Inflammatory macrophage (primary cell): ENCODE results near the gene GDF10.

Experiments used
- DNase-seq, 2 donors: peaks; one replicate each; pipeline ENCODE4 v3.0.0-alpha.2; 2020 to 2022

Gene GDF10

DNA sequence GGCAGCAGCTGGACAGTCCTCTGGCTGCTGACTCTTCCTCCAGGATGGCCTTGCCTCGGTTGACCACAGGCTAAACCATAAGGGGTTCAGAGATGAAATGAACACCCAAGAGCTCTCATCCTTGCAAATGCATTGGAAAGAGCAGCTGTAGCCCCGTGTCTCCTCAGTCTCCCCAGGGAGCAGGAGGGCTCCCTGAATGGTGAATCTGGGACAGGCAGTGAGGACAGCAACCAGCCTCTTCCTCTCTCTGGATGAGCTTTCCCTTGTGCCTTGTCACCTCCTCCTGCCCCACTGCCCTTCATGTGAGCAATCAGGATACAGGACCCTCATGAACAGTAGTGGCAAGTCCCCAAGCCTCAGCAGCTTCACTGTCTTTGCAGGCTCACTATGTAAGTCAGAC lies 23.9 kb upstream of the GDF10 start:
- DNase-seq, result no peak

DNA sequence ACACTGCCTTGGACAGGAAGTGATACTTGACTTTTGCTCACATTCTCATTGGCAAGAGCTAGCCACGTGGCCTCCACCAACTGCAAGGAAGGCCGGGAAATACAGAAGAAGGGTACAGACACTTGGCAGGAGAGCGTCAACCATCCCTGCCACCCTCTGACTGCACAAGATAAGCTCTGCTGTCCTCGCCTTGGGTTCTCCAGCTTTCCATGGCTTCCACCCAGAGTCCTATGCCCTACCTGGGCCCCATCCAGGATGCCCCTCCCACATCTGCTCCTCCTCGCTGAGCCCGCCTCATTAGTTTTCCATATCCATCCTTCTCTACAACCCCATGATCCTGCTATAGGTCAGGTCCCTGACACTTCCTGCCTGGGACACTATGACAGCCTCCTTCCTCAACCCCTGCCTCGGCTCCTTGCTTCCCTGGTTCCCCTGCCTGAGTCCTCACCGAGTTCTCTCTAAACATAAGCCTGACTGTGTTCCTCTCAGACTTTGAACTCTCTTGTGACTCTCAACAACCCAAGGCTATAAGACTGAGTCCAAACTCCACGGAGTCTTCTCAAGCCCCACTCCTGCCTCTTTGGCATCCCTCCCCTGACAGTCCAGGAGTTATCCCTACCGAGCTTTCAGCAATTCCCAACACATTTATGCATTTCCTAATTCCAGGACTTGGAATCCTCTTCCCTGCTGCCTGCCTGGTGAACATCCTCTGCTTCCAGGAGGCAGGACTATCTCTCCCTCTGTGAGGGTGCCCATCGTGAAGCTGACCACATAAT lies 23.2 kb upstream of the GDF10 start:
- no peak for DNase-seq

DNA sequence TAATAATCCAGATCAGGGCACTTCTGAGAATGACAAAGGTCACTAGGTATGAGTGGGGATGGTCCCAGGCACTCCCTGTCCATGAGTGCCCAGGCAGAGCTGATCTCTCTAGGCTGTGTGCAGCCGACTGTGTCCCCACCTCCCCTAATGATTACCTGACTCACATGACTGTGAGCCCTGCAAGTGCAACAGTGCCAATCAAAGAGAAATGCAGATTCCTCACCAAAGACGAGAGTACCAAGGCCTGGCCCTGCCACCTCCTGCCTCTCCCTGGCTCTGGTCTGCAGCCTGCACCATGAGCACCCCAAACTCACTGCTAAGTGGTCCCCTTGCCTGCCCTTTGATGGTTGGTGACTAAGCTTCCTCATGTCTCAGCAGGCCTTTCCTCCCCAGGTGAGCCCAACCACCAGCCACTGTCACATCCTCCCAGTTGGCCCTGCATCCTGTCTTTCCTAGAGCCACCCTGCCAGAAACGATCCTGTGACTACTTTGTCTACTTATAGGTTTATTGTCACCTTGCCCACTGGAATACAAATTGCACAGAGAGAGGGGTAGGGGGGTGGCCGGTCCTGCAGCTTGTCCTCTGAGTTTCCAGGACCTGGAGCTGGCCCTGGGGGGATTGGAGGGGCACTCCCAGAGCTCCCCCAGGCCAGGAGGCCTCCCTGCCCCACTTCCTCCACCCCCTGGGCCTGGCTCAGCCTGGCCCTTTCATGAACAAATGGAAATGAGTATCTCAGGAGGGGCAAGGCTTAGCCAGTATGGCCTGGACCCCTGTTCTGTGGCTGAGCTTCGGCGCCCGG lies 22.4 kb upstream of the GDF10 start:
- DNase-seq, result no peak

DNA sequence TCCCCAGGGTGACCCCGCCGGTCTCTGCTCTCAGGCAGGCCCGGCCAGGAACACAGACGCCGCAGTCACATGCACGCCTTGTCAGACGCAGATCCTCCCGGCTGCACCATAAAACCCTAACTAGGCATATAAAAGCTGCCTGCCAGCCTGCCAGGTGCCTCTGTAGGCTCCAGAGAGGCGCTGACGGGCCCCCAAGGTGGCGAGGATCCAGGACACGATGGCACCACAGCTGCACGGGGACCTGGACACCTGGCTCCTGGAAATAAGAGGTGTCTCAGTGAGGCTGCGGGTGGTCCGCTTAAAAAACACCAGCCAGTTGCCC lies 21.9 kb upstream of the GDF10 start:
- DNase-seq, result no peak

DNA sequence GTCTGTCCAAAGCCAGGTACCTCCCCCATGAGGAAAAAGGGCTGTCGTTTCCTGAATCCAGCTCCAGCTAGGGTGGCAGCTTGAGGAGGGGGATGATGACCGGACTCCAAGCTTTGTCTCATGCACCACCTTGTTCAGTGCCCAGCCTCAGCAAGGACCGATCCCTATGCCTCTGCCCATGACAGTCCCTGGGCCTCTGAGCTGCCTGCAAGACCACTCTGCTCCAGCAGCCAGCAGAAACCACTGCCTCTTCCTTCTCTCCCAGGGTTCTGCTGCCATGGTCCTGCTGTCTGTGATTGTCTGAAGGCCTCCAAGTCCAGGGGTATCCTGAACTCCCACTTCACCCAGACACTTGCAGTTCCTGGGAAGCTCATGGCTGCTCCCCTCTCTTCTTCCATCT lies 21.3 kb upstream of the GDF10 start:
- no peak for DNase-seq

DNA sequence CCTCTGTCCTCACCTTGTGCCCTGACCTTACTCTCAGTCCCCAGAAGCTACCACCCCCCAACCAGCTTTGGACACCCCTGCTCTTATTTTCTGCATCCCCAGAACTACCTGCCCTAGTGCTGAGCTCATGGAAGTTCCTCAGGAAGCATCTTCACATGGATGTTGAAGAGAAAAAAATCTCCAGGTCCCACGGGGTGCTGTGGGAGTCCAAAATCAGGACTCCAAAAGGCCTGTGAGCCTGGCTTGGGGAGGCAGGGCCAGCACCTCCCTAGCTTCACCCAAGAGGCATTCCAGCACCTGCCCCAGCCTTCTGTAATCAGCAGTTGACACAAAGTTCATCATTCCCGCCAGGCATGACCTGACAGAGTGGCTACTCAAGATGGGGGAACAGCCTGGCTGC lies 20.7 kb upstream of the GDF10 start:
- DNase-seq, result no peak

DNA sequence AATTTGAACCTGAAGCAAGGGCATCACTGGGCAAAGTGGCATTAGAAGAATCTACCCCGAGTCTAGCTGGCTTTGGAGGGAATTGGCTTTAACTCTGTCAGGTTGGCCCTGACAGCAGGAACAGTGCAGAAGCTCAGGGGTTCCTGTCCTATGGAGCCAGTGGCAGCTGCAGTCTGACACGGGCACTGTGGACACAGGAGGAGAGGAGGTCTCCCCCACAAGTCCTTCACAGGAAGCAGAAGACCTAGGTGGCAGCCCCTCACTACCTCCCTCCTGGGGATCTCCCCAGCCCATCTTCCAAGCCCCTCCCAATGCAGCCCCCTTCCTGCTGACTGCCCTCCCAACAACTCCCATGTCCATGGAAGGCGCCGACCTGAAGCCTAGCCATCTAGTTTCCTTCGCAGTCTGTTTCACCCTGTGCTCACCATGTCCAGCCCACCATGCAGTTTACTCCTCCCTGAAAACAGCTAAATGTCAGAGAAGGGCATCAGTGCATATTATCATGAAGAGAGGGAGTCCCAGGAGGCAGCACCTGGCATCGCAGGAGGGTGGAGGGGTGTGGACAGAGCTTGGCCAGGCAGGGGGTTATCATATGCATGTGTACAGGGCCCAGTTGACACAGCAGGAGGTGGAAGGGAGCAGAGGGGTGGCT lies 17.9 kb upstream of the GDF10 start:
- DNase-seq, result no peak

DNA sequence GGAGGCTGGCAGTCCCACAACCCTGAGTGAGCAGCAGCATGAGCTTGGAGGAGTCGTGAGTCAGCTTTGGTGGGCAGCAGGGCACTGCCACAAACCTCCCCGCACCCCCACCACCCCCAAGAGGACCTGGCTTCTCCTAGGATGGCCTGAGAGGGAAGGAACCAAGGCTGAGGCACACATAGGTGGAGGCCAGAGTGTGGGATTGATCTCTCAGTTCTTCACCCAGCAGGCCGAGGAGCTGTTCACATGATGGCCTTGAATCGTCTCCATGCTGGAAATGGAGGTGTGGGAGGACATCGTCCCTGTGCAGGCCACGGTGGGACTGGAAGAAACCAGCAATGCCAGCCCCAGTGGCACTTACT lies 17.4 kb upstream of the GDF10 start:
- no peak for DNase-seq

DNA sequence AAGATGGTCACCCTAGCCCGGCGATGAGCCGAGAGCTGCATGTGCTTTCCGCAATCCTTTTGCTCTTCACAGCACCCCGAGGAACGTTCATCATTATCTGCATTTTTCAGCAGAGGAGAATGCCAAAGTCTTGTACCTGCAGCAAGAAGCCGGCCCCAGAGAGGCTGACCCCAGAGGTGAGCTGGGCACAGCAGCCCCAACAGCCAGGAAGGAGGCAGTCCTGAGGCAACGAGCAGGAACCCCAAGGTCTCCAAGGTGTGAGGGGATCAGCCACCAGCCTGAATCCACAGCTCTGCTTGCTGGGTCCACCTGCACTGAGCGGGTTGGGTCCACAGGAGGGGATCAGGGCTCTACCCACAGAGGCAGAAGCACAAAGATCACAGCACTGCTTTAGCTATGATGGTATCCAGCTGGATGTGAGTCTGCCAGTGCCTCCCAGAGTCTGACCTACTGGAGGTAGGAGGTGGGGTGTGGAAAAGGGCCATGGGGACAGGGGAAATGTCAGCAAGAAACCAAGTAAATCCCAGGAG lies 16.8 kb upstream of the GDF10 start:
- DNase-seq, result no peak

DNA sequence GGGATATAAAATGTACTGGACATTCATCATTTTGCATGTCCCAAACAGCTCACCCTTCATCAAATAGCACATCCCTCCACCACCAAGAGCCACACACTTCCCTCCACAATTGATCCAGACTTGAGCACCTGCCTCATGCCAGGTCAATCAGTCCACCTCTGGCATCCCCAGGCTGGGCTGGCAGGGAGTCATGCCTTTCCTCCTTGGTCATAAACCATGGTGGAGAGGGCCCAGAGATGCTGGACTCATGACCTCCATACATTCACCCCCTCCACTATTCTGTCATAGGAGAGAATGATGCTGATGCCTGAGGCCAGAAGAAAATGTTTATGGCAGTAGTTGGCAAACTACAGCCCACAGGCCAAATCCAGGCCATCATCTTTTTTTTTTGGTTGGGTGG lies 16.1 kb upstream of the GDF10 start:
- DNase-seq, result no peak

DNA sequence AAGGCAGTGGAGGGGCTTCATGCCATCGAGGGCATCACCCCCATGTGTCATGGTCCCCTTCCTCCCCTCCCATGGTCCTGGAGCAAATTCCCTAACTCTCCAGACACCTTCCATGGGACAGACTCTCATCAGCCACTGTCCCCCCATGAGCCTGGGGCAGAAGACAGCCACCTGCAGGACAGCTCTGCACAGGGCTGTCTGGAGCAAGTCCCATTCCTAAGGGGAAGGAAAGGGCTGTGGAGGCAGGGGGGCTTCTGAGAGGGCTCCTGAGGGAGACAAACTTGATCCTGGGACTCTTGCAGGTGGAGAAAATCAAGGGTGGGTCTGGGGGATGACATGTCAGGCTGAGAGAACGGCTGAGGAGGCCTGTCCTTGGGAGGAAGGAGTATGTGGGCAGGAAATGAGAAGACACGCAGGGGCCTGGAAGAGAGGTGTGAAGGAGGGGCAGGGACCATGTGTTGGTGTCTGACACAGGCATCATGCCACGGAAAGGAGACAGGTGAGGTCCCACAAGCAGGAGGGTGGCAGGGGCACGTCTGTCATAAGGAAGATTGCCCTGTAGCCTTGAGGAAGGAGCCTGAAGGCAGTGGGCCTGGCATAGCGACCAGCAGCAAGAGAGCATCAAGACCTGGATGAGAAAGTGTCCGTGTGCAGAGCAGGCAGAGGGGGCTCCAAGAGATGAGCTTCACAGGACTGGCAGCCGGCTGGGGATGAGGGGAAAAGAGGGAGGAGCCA lies 14.4 kb upstream of the GDF10 start:
- no peak for DNase-seq

DNA sequence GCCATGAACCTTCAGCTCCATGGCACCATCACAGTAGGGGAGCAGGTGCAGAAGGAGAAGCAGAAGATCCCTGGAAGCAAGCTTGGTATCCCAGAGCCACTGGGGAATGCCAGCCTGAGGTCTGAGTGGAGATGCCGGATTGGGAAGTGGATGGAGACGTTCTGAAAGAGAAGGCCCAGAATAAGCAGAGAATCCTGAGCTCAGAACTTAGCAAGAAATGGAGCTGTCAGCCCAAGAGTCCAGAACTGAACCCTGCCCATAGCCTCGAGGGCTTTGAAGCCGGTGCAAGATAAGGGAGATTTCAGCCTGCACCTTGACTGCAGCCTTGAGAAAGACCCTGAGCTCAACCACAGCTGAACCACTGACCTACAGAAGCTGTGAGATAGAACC lies 13.9 kb upstream of the GDF10 start:
- no peak for DNase-seq

DNA sequence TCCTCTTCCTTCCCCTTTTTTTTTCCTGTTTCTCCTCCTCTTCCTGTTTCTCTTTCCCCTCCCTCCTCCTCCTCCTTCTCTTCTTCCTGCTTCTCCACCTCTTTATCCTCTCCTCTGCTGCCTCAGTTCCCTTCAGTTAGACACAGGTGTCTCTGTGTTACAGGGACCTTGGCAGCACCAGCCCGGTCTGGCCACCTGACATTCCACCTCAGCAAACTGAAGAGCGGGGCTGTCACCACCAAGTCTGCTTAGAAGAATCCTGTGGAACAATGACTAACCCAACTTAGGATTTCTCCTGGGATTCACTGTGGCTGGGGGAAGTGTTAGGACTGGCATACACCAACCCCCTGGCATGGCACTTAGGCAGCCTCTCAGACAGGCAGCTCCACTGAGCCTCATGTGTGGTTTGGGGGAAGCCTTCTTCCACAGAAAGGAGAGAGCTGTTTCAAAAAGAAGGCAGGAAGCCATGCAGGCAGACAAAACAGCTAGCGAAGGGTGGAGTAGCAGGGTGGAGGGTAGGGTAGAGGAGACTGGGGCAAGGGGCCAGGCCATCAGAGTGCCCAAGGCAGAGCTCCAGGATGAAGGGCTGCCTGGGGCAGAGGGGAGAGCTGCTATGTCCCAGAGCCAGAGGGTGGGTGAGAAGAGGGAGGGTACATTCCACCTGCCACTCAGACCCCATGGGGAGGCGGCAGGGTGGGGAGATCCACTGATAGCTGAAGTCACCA lies 13.2 kb upstream of the GDF10 start:
- DNase-seq, result no peak

DNA sequence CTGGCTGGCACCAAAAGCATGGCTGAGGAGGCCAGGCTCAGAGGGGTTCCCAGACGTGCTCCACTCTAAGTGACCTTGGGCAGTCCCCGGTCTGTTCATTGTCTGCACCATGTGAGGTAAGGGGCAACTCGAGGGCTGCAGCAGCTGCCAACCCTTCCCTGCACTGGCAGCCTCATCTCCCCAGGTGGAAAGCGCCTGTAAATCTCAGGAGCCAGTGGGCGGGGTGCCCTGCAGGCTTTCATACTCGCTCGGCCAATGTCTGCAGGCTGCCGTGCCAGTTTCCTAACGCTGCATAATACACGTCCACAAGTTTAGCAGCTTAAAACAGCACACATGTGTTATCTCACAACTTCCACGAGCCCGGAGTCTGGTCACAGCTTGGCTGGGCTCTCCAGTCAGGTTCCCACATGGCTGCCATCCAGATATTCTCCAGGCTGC lies 12.6 kb upstream of the GDF10 start:
- no peak for DNase-seq

DNA sequence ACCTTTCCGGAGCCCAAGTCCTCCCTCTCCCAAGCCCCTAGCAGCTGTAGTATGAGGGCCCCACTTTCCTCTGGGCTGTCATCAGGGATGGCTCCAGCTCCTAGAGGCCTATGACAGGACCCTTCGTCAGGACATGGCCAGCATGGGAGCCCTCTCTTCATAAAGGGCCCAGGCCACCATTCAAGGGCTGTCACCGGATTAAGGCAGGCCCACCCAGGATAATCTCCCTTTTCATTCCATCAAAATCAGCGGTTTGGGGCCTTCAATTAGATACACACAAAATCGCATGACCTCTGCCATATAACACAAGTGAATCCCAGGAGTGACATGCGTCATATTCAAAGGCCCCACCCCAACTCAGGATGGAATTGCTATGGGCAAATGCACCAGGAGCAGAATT lies 12.2 kb upstream of the GDF10 start:
- no peak for DNase-seq

DNA sequence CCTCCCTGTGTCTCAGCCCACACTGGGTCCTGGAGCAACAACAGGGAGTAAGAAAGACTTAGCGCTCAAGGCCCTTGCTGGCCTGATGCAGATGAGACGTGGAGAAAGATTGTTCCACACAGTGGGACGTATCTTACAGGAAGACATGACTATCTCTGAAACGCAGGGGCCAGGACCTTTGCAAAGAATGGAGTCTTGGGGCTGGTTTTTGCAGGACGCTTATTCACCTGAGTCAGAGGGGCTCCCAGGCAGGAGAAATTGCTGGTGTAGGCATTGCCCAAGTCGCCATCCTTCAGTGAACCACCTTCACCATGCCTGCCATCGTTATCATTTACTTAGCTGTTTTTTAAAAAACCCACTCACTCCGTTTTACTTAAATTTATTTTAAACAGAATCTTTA lies 11.8 kb upstream of the GDF10 start:
- DNase-seq, result no peak

DNA sequence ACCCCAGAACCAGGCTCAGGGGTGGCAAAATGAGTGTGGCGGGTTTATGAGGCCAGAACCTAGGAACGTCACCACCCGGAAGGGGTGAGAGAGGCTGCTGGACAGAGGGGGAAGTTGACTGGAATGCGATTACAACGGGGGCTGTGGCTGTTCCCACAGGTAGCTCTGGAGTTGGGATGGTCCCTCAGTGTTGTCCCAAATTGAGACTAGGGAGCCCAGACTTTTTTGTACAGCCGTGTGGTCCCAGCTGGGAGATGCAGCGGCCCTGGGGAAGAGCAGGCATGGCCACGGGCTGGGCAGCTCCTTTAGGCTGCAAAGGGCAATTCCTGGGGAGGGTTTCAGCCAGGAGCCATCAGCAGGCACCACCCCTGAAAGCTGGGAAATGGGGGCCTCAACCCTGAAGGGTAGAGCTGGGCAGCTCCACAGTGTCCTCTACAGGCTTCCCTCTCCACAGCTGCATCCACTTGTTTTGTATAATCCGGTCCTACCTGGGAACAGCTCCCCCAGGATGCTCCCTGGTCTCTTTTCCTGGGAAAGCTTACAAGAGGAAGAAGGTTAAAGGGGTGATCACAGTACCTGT lies 11.0 kb upstream of the GDF10 start:
- DNase-seq, result no peak

DNA sequence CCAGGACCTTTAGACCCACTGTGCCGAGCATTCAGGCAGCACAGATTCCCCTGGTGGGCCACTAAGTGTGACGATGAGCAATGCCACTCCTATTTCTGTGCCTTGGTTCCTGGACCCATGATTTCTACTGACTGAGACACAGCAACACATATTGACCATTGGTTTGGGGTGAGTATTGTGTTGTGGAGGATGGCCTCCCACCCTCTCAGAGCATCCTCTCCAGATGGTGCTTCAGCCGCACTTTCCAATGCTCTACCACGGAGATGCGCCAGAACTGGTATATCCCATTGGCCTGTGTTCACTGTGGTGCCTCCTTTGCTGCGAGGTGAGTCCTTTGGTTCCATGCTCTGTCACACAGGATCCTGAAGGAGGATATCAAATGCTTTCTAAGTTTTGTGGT lies 10.1 kb upstream of the GDF10 start:
- no peak for DNase-seq

DNA sequence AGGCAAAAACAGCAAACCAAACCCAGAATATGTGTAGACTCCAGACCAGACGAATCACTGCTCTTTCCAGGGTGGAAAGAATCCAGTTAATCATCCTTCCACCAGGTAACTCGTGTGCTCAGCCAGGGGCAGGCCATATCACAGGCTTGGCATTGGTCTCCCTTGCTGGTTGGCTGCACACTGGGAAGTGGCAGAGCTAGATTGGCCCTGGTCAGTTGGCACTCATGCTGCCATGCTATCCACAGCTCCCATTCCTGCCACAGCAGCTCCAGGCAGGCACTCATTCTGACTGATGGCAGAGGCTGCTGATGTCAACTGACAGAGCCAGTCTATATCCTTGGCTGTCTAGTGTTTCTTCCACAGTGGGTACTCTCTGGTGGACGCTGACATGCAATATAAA lies 9.7 kb upstream of the GDF10 start:
- DNase-seq, result no peak

DNA sequence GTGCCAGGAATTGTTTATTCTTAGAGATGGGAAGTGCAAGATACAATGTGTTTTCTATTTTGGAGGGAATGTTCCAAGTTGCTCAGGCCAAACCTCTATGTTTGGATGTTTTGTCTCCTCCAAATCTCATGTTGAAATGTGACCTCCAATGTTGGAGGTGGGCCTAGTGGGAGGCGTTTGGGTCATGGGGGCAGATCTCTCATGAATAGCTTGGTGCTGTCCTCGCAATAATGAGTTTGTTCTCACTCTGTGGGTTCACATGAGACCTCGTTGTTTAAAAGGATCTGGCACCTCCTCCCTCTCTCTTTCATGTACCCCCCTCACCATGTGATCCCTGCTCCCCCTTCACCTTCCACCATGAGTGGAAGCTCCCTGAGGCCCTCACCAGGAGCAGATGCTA lies 8.3 kb upstream of the GDF10 start:
- no peak for DNase-seq

DNA sequence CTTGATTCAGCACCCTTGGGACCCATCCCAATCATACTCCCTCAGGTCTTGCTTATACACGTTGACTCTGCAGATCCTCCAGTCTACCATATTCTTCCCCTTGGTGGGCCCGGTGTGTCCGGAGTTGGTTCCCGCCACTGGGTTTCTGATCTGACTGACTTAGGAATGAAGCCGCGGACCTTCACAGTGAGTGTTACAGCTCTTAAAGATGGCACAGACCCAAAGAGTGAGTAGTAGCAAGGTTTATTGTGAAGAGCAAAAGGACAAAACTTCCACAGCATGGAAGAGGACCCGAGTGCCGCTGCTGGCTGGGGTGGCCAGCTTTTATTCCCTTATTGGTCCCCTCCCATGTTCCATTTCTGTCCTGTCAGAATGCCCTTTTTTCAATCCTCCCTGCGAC lies 5.9 kb upstream of the GDF10 start:
- DNase-seq, result no peak

DNA sequence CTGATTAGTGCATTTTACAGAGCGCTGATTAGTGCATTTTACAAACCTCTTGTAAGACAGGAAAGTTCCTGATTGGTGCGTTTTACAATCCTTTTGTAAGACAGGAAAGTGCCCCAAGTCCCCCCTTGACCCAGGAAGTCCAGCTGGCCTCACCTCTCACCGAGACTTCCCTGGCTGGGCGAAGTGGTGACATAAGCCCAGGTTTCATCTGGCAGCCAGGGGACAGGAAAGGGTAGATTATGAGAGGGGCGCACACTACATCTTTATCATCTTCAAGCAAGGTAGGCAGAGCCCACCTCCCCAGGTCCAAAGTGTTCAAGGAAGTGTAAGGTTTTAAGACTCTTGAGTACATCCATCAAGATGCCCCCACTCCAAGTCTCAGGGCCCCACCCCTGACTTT lies 5.5 kb upstream of the GDF10 start:
- no peak for DNase-seq
